GM19463 (cell line): ENCODE measurements around the gene ATP9A.

Source experiments
- ATAC-seq: cut with Tn5 transposase; IDR thresholded peaks from one replicate; pipeline ENCODE4 v1.9.1; 2021; ENCODE audit warnings: mild to moderate bottlenecking, moderate library complexity; ENCODE audit not compliant: unreplicated experiment

Gene ATP9A

DNA sequence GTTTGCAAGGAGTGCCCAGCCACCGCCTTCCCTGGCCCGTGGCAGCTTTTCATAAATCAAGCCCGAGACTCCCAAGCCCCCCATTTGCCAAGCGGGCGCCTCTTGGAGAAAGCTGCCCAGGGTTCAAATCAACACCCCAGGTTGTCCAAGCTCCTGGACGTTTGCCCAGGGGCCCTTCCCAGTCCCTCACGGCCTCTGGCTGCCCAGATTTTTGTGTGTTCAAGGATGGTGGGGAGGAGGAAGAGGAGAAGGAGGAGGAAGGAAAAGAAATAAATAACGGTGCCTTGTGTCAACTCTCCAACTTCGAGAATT is 205.1 kb downstream of the ATP9A start:
- ATAC-seq, result no peak

DNA sequence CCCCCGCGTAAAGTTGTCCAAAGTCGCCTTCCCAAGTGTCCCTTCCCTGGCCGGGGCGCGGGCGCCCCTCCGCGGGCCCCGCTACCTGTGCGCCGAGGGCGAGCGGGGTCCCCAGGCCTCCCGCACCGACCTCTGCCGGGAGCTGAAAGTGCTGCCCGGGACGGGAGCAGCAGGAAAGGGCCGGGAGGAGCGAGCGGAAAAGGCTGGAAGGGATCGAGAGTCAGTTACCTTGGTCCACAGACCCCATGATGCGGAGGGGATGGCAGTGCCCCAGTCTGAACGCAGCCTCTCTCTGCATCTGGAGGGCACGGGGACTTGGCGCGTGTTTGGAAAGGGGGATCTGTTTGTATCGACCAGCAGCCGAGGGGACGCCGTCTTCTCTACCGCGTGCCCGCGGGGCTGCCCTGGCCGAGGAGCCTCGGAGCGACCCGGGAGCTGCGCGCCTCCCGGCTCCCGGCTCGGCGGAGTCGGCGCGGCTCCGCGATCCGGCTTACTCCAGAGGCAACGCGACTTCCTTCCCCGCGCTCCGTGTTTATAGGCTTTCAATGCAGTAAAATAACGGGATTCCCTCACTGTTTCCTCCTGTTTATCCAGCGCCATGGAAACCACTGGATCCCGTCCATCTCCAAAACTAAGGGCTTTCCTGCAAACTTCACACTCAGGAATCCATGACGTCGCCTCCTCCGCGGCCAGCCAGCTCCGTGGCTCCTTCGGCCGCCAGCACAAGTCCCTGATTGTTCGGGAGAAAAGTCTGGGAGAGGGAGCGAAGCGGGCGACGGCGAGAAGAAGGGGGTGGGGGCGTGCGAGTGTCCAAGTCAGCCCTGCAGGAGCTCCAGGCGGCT is 205.6 kb downstream of the ATP9A start:
- no peak for ATAC-seq

DNA sequence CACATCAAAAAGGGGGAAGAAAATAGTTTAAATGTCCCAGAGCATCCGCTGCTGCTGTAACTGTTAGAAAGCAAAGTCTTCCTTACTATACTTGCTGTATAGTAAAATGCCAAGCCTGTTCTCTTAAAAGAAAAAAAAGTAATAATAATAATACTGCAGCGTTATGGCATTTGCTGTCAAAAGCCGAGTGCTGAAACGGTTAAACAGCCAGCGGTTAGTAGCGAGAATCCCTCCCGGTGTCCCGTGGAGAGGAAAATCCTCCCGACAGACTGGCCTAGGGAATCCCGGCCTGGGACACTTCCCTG is 206.2 kb downstream of the ATP9A start:
- ATAC-seq, result no peak

DNA sequence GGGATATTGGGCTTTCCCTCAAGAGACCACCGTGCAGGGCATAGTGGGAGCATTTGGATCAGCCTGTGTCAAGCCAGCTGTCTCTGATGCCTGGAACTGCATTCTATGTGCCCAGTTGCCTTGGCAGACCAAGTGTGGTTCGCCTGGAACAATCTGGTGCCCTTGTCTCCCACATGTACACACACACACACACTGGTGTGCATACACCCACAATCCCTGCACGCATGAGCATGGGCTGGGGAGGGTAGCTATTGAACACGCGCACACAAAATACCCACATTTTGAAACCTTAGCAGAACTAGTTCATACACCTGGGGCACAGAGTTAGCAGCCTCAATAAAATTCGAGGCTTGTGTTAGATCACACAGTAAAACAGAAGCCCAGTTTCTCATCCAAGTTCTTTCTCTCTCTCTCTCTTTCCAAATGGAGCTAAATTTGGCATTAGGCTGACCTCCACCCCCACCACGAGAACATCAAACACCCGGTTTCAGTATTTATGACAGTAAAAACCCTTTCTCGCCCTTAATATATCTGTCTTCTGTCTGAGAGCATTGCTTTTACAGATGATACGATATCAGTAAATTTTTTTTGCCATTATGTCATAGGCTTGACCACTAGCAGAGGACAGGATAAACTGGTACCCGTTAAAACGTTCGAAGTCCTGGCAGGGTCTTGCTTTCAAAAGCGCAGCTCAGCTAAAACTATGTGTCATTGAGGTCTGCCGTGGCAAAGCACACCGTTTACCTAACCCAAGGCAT is 207.5 kb downstream of the ATP9A start:
- no peak for ATAC-seq

DNA sequence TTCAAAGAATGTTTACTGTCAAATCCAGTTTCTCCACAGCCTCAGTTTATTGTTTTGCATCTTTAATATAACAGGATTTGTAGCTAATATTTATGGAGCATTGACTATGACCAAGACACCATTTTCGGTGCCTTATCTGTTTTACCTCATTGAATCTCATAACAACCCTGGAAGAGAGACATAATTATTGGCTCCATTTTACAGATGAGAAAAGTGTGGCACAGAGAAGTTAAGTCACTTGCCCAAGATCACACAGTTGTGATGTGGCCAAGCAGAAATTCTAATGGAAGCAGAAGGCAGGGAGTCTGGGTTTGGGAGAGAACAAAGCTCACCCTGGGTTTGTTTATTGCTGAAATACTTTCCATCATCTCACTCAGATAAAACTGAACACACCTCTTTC is 208.1 kb downstream of the ATP9A start:
- no peak for ATAC-seq

DNA sequence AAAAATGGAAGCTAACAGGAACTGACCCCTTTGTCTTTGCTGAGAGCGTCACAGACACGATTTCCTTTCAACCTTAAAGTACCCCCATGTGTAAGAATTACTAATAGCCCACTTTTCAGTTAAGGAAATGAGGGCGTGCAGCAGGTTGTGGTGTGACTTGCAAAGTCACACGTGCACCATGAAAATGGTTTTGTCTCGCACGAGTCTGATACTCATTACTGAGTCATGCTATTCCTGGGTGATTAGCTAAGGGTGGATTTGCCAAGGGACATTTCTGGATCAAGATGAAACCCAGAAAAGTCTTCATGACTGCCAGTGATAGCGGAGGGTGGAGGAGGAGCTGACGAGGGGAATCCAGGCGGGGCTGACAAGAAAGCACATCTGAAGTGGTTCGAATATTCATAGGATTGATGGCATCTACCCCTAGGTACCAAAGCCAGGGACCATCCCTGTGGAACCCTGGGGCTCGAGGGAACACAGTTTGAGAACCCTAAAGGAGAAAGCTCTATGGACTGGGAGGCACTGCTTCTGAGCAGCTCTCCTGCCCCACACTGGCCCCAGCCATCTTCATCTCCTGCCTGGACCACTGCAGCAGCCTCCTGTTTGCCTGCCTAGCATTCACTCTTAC is 213.5 kb downstream of the ATP9A start:
- no peak for ATAC-seq

DNA sequence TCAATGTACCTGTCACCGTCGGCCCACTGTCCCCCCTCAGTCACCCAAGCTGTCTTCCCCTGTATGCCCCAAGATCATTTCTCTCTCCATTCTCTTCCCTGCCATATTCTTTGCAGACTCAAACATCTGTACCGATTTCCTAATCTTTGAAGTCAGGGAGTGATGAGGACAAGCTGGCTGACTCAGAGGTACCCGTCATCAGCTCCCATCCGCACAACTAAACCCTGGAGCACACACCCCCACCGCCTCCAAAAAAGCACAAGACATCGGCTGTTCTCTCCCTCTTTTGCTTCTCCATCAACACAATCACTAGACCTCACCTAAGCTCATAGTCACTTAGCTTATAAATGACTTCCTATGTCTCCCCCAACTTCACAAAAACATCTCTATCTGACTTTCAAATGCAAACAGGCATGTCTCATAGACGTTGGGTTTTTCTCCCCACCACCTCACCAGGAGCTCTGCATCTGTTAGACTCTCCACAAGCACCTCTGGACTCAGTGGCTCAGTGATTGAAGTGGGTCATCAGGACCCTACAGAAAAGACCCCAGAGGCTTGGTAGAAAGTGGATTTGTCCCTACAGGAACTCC is 214.2 kb downstream of the ATP9A start:
- no peak for ATAC-seq

DNA sequence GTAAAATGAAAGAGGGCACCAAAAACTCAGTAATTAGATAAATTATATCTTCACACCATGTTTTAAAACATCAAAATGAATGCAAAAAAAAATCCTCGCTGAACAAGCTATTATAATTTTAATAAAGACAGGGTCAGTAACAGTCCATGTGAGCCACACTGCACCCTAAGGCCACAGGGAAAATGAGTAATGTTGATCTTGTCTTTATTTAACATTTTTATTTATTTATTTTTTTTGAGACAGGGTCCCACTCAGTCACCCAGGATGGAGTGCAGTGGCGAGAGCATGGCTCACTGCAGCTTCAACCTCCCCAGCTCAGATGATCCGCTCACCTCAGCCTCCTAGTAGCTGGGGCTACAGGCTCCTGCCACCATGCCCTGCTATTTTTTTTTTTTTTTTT is 217.0 kb downstream of the ATP9A start:
- ATAC-seq, result no peak

DNA sequence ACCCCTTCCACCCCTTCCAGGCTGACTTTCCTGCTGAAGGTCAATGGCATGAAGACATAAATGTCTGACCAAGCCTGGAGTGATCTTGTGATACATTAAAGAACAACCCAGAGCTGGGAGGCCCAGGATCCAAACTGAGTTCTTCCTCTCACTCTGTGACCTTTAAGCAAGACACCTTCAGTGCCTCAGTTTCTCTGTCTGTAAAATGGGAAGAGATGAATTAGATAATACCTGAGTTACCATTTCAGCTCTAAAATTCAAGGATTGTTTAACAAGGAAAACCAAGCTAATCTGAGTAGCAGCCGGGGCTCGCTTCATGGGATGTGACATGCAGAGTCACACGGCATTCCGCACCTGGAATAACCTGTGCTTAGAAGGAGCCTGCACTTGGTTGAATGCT is 218.7 kb downstream of the ATP9A start:
- no peak for ATAC-seq

DNA sequence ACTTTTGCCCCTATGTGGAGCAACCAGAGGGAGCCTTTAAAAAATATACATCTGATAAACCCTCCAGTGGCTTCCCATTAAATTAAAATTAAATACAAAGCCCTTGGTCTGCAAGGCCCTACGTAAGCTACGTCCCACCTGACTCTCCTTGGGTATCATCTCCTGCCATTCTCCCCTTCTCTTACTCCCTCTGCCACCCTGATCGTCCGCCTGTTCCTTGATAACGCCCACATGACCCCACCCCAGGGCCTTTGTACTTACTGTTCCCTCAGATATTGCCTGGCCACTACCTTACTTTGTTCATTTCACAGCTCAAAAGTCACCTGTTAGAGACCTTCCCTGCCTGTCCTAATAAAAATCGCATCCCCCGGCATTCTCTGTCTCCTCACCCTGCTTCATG is 220.2 kb downstream of the ATP9A start:
- ATAC-seq, result no peak
